Uterus (tissue), 4 donors: ENCODE results near the gene TAS2R1. TPM values are rescaled to one million over a fixed set of nuclear protein-coding genes. Genes with fewer than 3 reads are reported as not detected.

Experiments used
- DNase-seq, 2 donors: peaks; one replicate each; pipeline ENCODE4 v3.0.0-alpha.2; 2019 to 2020
- H3K27ac ChIP-seq, 2 donors: fragments of 200-600 bp; sonication (generic); 1 replicate in 1 of 2; 2 replicates in 1 of 2; pipeline ENCODE4 v1.5.1; 2016 to 2018
- H3K27me3 ChIP-seq, 2 donors: fragments of 200-600 bp; sonication (generic); one replicate each; pipeline ENCODE4 v1.5.1; 2018 to 2019; ENCODE audit warnings: control low read depth in 1 of 2
- H3K36me3 ChIP-seq, 2 donors: fragments of 200-600 bp; sonication (generic); one replicate each; pipeline ENCODE4 v1.5.1; 2019; ENCODE audit warnings: control low read depth in 1 of 2
- H3K4me1 ChIP-seq, 2 donors: fragments of 200-600 bp; sonication (generic); one replicate each; pipeline ENCODE4 v1.5.1; 2018 to 2019; ENCODE audit warnings: control low read depth in 1 of 2
- H3K4me3 ChIP-seq, 2 donors: fragments of 200-600 bp; sonication (generic); 1 replicate in 1 of 2; 2 replicates in 1 of 2; pipeline ENCODE4 v1.5.1; 2018 to 2019; ENCODE audit warnings: mild to moderate bottlenecking in 1 of 2
- H3K9me3 ChIP-seq, 2 donors: fragments of 200-600 bp; sonication (generic); one replicate each; pipeline ENCODE4 v1.5.1; 2019; ENCODE audit warnings: control low read depth in 1 of 2
- POLR2A ChIP-seq, 2 donors: fragments of 450-650 bp; IDR thresholded peaks; one replicate each; pipeline ENCODE4 v1.6.1; 2016; ENCODE audit warnings: antibody characterized with exemption in 2 of 2, mild to moderate bottlenecking in 1 of 2, moderate library complexity in 1 of 2
- intact Hi-C: fragments of 100-400 bp; cut with DNase I; formaldehyde crosslinking; loops from one replicate; pipeline ENCODE4 v1.15.1; 2023; ENCODE audit warnings: low total_unique reads
- total RNA-seq, 4 donors: library from RNA; depleted of rRNA in 3 of 4; stranded (reverse); fragments of >200 nt in 3 of 4; gene quantifications; one replicate each; pipeline versions ENCODE4 v1.1.0 to v1.2.4, GENCODE V29; 2014 to 2023
- TF ChIP-seq, protein P1 (sequence below), 4 experiments: fragments of 200-600 bp in 2 of 4; fragments of 450-650 bp in 2 of 4; sonication (generic) in 2 of 4; IDR thresholded peaks; one replicate each; pipeline ENCODE4 v1.5.1; 2016 to 2019; ENCODE audit warnings: antibody characterized with exemption in 4 of 4, mild to moderate bottlenecking in 2 of 4, moderate library complexity in 1 of 4
- donor health status: DM: yes; HTN: yes; CAD: no.

TAS2R1 gene
- total RNA-seq, 4 donors from 2014 or later = not detected

DNA sequence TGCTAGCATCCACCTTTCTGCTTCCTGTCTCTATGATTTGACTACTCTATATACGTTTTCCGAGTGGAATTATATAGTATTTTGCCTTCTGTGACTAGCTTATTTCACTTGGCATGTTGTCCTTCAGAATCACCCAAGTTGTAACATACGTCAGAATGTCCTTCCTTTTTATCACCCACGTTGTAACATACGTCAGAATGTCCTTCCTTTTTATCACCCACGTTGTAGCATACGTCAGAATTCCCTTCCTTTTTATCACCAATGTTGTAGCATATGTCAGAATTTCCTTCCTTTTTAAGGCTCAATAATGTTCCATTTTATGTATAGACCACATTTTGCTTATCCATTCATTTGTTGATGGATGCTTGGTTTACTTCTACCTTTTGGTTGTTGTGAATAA, 22.9 kb upstream of the TAS2R1 start:
- Histone ChIP-seq H3K4me1 (no peaks in the 10 kb centered on the region), H3K9me3 (no peaks in the 10 kb centered on the region), H3K27me3 (no peaks in the 10 kb centered on the region), H3K27ac (no peak overlapping the region), H3K4me3 (no peak overlapping the region), H3K36me3 (no peaks in the 10 kb centered on the region)
- intact Hi-C loops = no loop called here
- no peak for DNase-seq
- TF ChIP-seq, protein P1, sequence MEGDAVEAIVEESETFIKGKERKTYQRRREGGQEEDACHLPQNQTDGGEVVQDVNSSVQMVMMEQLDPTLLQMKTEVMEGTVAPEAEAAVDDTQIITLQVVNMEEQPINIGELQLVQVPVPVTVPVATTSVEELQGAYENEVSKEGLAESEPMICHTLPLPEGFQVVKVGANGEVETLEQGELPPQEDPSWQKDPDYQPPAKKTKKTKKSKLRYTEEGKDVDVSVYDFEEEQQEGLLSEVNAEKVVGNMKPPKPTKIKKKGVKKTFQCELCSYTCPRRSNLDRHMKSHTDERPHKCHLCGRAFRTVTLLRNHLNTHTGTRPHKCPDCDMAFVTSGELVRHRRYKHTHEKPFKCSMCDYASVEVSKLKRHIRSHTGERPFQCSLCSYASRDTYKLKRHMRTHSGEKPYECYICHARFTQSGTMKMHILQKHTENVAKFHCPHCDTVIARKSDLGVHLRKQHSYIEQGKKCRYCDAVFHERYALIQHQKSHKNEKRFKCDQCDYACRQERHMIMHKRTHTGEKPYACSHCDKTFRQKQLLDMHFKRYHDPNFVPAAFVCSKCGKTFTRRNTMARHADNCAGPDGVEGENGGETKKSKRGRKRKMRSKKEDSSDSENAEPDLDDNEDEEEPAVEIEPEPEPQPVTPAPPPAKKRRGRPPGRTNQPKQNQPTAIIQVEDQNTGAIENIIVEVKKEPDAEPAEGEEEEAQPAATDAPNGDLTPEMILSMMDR (IDR thresholded peaks at IDR 0.05) = no peak
- TF ChIP-seq POLR2A (IDR thresholded peaks at IDR 0.05) = no peak

DNA sequence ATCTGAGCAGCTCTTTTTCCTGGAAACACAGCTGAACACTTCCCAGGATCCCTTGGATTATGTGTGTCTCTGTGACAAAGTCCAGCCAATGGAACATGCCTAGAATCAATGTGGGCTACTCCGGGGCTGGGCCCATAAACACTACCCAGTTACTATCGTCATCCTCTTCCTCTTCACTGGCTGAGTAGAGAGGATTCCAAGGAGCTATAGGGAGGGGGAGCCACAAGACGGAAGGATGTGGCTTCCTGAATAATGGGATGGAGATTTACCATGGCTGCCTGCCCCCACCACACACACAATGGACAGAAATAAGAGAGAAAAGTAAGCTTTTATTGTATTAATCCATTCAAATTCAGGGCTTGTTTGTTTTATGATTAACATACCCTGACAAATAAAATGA, 22.1 kb upstream of the TAS2R1 start:
- Histone ChIP-seq H3K4me1 (no peaks in the 10 kb centered on the region), H3K9me3 (no peaks in the 10 kb centered on the region), H3K4me3 (no peak overlapping the region), H3K27ac (no peak overlapping the region), H3K36me3 (no peaks in the 10 kb centered on the region), H3K27me3 (no peaks in the 10 kb centered on the region)
- TF ChIP-seq, protein P1 (IDR thresholded peaks at IDR 0.05) = no peak
- TF ChIP-seq POLR2A (IDR thresholded peaks at IDR 0.05) = no peak
- intact Hi-C loops = no loop called here
- no peak for DNase-seq

DNA sequence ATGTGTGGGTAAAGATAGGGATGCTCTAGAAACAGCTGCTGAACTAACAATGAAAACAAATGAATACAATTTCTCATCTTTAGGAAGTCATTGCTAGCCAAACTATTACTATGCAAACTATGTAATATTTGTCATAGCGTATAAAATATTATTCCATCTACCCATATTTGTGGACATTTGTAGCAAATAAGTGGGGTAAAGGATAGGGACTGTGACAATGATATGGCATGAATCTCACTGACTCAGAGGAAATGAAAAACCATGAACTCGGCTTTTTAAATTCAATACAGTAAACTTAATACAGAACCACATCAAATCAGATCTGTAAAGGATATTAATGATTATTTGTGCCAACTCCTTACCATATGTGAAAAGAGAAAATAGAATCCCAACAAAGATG, 16.7 kb upstream of the TAS2R1 start:
- intact Hi-C loops = no loop called here
- Histone ChIP-seq H3K27ac (no peak overlapping the region), H3K36me3 (no peaks in the 10 kb centered on the region), H3K9me3 (no peaks in the 10 kb centered on the region), H3K4me1 (no peaks in the 10 kb centered on the region), H3K4me3 (no peak overlapping the region), H3K27me3 (no peaks in the 10 kb centered on the region)
- no peak for DNase-seq
- TF ChIP-seq POLR2A (IDR thresholded peaks at IDR 0.05) = no peak
- TF ChIP-seq, protein P1 (IDR thresholded peaks at IDR 0.05) = no peak

DNA sequence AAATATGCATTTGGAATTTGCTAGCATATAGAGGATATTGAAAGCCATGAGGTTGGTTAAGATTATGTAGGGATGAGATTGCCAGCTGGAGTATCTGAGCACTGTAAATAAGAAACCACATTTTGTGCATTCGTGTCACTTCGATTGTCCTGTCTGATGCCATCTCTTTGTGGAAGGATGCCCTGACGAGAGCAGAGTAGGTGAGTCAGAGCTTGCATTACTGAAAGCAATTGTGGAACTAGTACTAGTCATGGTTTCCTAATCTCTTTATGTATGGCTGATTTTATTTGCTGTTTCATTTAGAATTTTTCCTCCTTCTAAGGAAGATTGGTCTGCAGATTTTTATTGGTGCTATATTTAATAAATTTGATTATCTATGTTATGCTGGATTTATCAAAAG, 14.5 kb upstream of the TAS2R1 start:
- Histone ChIP-seq H3K9me3 (no peaks in the 10 kb centered on the region), H3K4me1 (no peaks in the 10 kb centered on the region), H3K27me3 (no peaks in the 10 kb centered on the region), H3K36me3 (no peaks in the 10 kb centered on the region), H3K27ac (no peak overlapping the region), H3K4me3 (no peak overlapping the region)
- TF ChIP-seq POLR2A (IDR thresholded peaks at IDR 0.05) = no peak
- TF ChIP-seq, protein P1 (IDR thresholded peaks at IDR 0.05) = no peak
- no peak for DNase-seq
- intact Hi-C loops = no loop called here

DNA sequence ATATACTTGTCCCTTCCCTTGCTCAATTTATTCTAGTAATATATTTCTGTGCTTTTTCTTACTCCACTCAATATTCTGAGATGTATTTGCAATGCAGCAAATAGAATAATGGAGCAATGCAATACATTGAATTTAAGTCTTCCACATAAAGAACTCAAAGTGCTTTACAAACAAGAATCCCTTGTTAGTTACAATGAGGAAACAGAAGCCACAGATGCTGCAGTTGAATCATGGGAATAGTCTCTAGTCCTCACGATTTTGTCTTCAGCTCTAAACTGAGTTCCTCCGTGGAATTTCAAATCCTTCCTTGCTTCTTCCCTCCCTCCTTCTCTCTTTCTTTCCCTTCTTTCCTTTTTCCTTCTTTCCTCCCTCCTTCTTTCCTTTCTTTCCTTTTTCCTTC, 12.5 kb upstream of the TAS2R1 start:
- Histone ChIP-seq H3K4me3 (no peak overlapping the region), H3K4me1 (no peaks in the 10 kb centered on the region), H3K27me3 (no peaks in the 10 kb centered on the region), H3K27ac (no peak overlapping the region), H3K9me3 (no peaks in the 10 kb centered on the region), H3K36me3 (no peaks in the 10 kb centered on the region)
- intact Hi-C loops = no loop called here
- TF ChIP-seq, protein P1 (IDR thresholded peaks at IDR 0.05) = no peak
- TF ChIP-seq POLR2A (IDR thresholded peaks at IDR 0.05) = no peak
- DNase-seq = no peak
